Measurements from ENCODE around the gene PAFAH2. TPM values are rescaled to one million over a fixed set of nuclear protein-coding genes. Genes with fewer than 3 reads are reported as not detected.
A peak's percentile ranks its signal among the peaks of the same experiment; 100 is the strongest.

The PAFAH2 gene
- total and polyA plus RNA-seq, 2 donors from 2014 or later = 21.0 to 23.5 TPM

- Histone ChIP-seq H3K9ac (ENCODE audit: low read length in 3 of 3) (no peak overlapping the region), H3K4me3 (ENCODE audit: low read length in 3 of 3) (no peak overlapping the region), H3K36me3 (ENCODE audit: control insufficient read depth in 2 of 3, insufficient read depth in 3 of 3, low read length in 3 of 3) (peaks cover 0 to 28% (median 14%) of the 10 kb centered on the region in 3 donors), H3K27ac (ENCODE audit: low read depth in 2 of 2, low read length in 2 of 2) (no peak overlapping the region), H3K27me3 (ENCODE audit: control insufficient read depth, insufficient read depth, low read length) (no peaks in the 10 kb centered on the region), H3K9me3 (ENCODE audit: control insufficient read depth in 2 of 3, insufficient read depth in 1 of 3, low read length in 3 of 3) (no peaks in the 10 kb centered on the region), H3K4me1 (ENCODE audit: control insufficient read depth in 2 of 3, insufficient read depth in 2 of 3, low read depth in 1 of 3, low read length in 3 of 3) (no peaks in the 10 kb centered on the region)
- DNase-seq (no peak), FAIRE-seq (no peak)
- TF ChIP-seq, protein P1, sequence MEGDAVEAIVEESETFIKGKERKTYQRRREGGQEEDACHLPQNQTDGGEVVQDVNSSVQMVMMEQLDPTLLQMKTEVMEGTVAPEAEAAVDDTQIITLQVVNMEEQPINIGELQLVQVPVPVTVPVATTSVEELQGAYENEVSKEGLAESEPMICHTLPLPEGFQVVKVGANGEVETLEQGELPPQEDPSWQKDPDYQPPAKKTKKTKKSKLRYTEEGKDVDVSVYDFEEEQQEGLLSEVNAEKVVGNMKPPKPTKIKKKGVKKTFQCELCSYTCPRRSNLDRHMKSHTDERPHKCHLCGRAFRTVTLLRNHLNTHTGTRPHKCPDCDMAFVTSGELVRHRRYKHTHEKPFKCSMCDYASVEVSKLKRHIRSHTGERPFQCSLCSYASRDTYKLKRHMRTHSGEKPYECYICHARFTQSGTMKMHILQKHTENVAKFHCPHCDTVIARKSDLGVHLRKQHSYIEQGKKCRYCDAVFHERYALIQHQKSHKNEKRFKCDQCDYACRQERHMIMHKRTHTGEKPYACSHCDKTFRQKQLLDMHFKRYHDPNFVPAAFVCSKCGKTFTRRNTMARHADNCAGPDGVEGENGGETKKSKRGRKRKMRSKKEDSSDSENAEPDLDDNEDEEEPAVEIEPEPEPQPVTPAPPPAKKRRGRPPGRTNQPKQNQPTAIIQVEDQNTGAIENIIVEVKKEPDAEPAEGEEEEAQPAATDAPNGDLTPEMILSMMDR (IDR thresholded peaks at IDR 0.05; ENCODE audit: borderline replicate concordance, extremely low read depth, insufficient read depth) = no peak
- intact Hi-C loops (cut with DNase I) = no loop called here
These were observed 30.6 kb downstream of the PAFAH2 start for GRCh38 chr1:25967308-25967707.

- no peak overlapping the region for H3K9ac ChIP-seq (ENCODE audit: low read length in 3 of 3)
- no peaks in the 10 kb centered on the region for H3K9me3 ChIP-seq (ENCODE audit: control insufficient read depth in 2 of 3, insufficient read depth in 1 of 3, low read length in 3 of 3)
- DNase-seq = peak in 1 of 5 donors; percentile 18
- intact Hi-C loops (cut with DNase I) = no loop called here
- FAIRE-seq = no peak
- no peak overlapping the region for H3K4me3 ChIP-seq (ENCODE audit: low read length in 3 of 3)
- no peak overlapping the region for H3K27ac ChIP-seq (ENCODE audit: low read depth in 2 of 2, low read length in 2 of 2)
- TF ChIP-seq, protein P1 (IDR thresholded peaks at IDR 0.05; ENCODE audit: borderline replicate concordance, extremely low read depth, insufficient read depth) = no peak
- H3K36me3 ChIP-seq (ENCODE audit: control insufficient read depth in 2 of 3, insufficient read depth in 3 of 3, low read length in 3 of 3) = peaks cover 5 to 28% (median 20%) of the 10 kb centered on the region in 3 donors
- no peaks in the 10 kb centered on the region for H3K27me3 ChIP-seq (ENCODE audit: control insufficient read depth, insufficient read depth, low read length)
- H3K4me1 ChIP-seq (ENCODE audit: control insufficient read depth in 2 of 3, insufficient read depth in 2 of 3, low read depth in 1 of 3, low read length in 3 of 3) = no peaks in the 10 kb centered on the region
These were observed 38.3 kb downstream of the PAFAH2 start for GRCh38 chr1:25959611-25960010.

DNA sequence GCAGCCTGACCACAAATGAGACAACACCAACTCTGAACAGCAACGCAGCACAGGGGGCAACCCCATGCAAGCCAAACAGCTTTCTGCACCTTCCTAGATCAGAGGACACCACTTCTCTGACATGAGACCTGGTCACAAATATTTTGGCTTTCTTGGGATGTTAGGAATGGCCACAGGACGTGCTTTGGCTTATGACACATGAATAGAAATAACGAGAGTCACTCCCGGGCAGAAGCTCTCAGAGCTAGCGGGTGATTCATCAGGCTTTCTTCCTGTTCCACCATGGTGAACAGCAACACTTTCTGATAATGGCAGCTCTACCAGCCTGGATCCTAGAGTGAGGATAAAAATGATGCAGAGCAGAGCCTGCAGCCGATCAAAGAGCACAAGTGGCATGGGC is 39.4 kb downstream of the PAFAH2 start:
- DNase-seq (no peak), FAIRE-seq (no peak)
- no peaks in the 10 kb centered on the region for H3K27me3 ChIP-seq (ENCODE audit: control insufficient read depth, insufficient read depth, low read length)
- no peak overlapping the region for H3K27ac ChIP-seq (ENCODE audit: low read depth in 2 of 2, low read length in 2 of 2)
- TF ChIP-seq, protein P1 (IDR thresholded peaks at IDR 0.05; ENCODE audit: borderline replicate concordance, extremely low read depth, insufficient read depth) = no peak
- no peaks in the 10 kb centered on the region for H3K9me3 ChIP-seq (ENCODE audit: control insufficient read depth in 2 of 3, insufficient read depth in 1 of 3, low read length in 3 of 3)
- peaks cover 5 to 28% (median 20%) of the 10 kb centered on the region in 3 donors for H3K36me3 ChIP-seq (ENCODE audit: control insufficient read depth in 2 of 3, insufficient read depth in 3 of 3, low read length in 3 of 3)
- H3K9ac ChIP-seq (ENCODE audit: low read length in 3 of 3) = no peak overlapping the region
- intact Hi-C loops (cut with DNase I) = no loop called here
- no peak overlapping the region for H3K4me3 ChIP-seq (ENCODE audit: low read length in 3 of 3)
- H3K4me1 ChIP-seq (ENCODE audit: control insufficient read depth in 2 of 3, insufficient read depth in 2 of 3, low read depth in 1 of 3, low read length in 3 of 3) = no peaks in the 10 kb centered on the region

- TF ChIP-seq, protein P1 (IDR thresholded peaks at IDR 0.05; ENCODE audit: borderline replicate concordance, extremely low read depth, insufficient read depth) = no peak
- no peak overlapping the region for H3K4me3 ChIP-seq (ENCODE audit: low read length in 3 of 3)
These were observed 42.3 kb downstream of the PAFAH2 start for GRCh38 chr1:25955553-25955952.

More at GRCh38 chr1:25955553-25955952, 42.3 kb downstream of the PAFAH2 start:
- H3K9me3 ChIP-seq (ENCODE audit: control insufficient read depth in 2 of 3, insufficient read depth in 1 of 3, low read length in 3 of 3) = no peaks in the 10 kb centered on the region
- H3K4me1 ChIP-seq (ENCODE audit: control insufficient read depth in 2 of 3, insufficient read depth in 2 of 3, low read depth in 1 of 3, low read length in 3 of 3) = no peaks in the 10 kb centered on the region
- no peak overlapping the region for H3K9ac ChIP-seq (ENCODE audit: low read length in 3 of 3)
- H3K36me3 ChIP-seq (ENCODE audit: control insufficient read depth in 2 of 3, insufficient read depth in 3 of 3, low read length in 3 of 3) = peaks cover 3 to 12% (median 7%) of the 10 kb centered on the region in 3 donors
- no peak overlapping the region for H3K27ac ChIP-seq (ENCODE audit: low read depth in 2 of 2, low read length in 2 of 2)
- FAIRE-seq (no peak), DNase-seq (no peak)
- no peaks in the 10 kb centered on the region for H3K27me3 ChIP-seq (ENCODE audit: control insufficient read depth, insufficient read depth, low read length)
- intact Hi-C loops (cut with DNase I) = no loop called here

Data from kidney (tissue), 14 donors.